Brain pericyte (primary cell): ENCODE data around the gene TMEM150C.

Experiments used
- DNase-seq: peaks from one replicate; pipeline ENCODE4 v3.0.0-alpha.2; 2012; ENCODE audit warnings: low read depth, low spot score

The TMEM150C gene

DNA sequence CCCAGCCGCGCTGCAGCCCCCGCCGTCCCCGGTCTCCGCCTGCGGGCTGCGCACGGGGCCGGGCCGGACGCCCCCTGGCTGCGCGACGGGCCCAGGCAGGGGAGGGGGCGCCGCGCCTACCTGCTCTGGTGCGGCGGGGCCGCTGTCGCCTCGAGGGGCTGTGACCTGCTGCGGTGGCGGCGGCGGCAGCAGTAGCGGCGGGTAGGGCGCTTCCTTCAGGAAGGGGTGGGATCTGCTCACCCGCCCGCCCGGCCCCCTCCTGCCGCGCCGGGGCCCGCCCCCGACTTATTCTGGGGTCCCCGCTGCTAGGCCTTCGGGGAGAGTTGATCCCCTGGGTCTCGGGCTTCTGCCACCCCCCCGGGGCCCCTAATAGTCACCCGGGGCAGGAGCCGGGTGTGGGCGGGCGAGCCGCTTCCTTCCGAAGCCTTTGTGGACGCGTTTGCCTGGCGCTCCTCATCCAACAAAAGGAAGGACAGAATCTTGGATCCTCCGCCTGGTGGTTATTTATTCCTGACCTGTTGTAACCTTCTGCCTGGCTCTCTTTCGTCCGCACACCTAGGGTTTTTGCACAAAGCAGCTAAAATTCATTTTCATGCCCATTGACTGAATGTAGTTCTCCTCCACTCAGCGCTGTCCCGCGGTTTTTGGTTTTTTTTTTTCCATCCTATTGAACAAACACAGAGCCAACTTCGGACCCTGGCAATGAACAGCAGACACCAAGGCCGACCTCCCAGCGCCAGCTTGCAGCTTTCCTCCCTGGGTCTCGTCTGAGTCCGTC, at the start of gene TMEM150C:
Gene TMEM150C, minus strand, starts transcription at position 203 of the 778 bp plus-strand sequence. CDS start 57,331 bp downstream, outside the sequence.
- DNase-seq, result no peak

DNA sequence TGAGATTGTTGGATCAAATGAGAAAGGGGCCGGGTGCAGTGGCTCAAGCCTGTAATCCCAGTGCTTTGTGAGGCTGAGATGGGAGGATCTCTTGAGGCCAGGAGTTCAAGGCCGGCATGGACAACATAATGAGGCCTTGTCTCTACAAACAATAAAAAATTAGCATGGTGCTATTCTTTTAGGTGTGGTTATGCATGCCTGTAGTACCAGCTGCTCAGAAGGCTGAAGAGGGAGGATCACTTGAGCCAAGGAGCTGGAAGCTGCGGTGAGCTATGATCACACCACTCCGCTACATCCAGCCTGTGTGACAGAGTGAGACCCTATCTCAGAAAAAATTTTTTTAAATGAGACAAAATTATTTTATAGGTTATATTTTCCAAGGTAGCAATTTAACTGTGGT, 49.7 kb upstream of the TMEM150C start:
- no peak for DNase-seq

DNA sequence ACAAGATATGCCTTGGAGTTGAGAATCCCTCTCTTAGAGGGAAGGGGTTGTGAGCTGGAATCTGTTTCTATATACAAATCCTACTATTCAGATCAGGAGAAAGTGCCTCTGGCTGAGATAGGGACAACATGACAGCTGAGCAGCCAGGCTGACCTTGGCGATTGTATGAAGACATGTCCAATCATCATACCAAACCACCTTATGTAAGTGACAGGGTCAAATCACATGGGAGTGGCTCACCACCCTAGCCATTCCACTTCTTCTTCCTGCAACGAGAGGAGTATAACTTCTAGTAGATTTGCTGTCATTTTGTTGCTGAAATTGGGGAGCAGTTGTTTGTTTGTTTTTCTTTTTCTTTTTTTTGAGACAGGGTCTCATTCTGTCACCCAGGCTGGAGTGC, 48.3 kb upstream of the TMEM150C start:
- DNase-seq, result no peak

DNA sequence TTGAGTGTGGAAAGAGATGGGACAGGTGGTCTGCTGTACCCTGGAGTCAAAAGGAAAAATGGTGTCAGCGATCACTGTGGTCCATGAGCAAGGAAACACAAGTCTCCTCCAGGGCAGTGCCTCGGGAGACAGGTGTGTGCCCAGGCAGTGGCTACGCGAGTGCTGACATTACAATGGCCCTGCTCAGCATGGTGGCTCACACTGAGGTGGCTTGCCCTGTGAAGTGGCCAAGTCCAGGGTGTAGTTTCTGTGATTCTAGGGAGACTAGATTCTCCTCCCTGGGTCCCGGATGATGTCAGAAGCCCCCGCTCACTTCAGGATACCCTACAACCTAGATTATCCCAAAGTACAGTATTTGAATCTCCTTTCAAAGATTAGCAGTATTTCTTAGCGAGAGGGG, 44.8 kb upstream of the TMEM150C start:
- DNase-seq, result no peak

DNA sequence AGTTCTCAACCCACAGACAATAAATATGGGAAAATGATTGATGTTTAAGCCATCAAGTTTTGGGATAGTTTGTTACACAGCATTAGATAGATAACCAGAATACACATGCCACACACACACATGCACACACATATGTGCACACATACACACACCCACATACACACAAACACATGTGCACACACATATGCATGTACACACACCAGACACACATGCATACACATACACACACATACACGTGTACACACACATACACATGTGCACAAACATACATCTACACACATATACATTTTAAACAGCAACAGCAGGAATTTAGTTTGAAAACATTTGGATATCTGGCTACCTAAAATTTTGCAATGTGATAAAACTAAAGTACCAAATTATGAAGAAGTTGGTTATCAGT, 42.7 kb upstream of the TMEM150C start:
- no peak for DNase-seq

DNA sequence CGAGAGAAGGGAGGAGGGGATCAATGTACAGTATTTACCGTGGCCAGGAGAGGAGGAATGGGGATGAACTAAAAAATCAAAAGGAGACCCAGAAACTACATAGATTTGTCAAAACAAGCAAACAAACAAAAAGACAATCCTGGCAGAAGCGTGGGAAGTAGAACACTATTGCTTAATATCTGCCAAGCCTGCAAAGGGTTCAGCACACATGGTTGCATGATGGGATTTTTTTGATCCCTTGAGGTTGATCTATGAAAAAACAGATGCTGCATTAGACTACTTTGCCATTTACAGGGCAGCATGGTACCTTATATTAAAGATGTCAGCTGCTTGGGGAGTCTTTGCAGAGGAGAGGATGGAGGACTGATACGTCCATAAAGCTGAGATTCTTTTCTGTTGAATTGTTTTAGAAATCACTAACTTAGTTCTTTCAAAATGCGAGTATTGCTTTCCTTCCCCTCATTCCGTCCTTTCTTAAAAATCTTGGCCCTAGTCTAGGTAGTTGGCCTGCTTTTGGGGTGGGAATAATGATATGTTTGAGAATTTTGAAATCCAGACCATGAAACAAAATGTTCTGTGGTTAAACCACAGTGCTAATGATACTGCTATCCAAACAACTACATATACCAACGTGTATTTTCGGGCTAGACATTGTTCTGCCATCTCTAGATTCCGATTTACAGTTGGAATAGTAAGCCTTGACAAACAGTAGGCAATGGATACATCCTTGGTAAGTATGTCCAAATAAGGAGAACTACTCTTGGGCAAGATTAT, 39.6 kb upstream of the TMEM150C start:
- DNase-seq, result no peak

DNA sequence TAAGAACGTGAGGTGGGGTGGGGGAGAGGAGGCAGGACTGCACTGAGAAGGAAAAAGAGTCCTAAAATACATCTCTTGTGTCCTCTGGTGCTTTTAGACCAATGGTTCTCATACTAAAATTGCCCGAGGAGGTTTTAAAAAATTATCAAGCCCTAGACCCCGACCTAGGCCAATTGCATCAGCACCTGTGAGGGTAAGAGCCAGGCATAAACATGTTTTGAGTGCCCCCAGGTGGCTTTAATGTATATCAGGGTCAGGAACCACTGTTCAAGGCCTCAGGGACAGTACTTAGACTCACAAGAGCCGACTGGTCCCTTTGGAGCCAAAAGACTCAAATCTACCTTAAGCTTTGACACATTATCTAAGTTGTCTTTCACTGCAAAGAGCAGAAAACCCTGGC, 37.5 kb upstream of the TMEM150C start:
- no peak for DNase-seq

DNA sequence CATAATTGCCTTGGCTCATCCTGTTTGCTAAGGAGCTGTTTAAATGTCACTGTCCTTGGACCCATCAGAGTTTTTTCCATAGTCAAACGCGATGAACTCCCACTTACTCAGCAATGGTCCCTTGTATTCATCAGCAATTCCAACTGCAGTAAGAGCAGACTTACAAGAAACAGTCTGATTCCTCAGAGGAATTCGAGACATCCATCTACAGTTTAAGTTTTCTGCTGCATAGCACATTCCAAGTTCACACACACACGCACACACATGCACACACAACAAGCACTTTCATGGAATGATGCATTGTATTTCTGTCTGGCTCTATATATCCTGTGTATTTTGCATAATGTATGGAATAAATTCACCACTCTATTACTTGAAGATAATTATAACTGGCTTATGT, 32.7 kb upstream of the TMEM150C start:
- no peak for DNase-seq

DNA sequence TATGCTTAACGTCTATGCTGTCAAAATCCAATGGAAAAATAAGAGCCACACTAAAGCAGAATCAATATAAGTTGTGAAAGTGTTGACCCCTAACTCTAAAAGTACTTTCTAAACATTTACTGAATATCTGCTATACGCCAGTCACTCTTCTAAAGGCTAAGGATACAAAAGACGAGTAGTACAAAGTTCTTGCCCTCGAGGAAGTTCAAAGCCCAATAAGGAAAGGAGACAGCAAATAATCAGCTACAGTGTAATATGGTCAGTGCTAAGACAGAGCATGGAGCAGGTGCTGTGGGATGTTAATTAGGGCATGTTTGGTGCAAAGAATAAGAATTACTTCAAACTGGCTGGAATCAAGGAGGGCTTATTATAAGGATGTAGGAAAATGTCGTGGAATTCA, 31.6 kb upstream of the TMEM150C start:
- no peak for DNase-seq

DNA sequence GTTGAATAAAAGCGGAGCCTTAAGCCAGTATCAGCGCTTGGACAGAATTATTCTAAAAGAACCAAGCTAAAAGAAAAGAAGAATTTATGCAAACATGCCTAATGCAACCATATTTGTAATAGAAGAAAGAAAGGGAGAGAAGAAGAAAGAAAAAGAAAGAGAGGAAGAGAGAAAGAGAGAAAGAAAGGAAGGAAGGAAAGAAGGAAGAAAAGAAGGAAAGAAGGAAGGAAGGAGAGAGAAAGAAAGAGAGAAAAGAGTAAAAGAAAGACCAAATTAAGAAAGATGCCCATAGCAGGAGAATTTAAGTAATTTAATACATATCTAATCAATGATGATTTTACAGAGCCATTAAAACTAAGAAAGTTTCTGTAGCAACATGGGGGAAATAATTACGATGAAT, 30.9 kb upstream of the TMEM150C start:
- DNase-seq, result no peak

DNA sequence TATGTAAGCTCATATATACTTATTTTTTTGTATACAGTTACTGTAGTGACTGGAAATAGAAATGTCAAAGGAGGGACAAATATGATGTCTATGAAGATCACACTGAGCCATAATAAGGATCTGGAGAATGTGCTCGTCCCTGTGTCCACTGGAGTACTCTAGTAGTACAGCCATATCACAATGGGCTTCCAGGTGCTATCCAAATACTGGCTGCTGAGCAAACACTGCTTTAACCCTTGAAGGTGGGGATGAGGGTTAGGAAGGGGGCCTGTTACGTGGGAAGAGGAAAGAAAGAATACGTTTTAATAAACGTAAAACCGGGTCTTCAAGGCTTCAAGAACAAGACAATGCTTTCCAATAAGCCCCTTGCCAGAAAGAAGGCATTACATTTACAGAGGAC, 29.8 kb upstream of the TMEM150C start:
- no peak for DNase-seq

DNA sequence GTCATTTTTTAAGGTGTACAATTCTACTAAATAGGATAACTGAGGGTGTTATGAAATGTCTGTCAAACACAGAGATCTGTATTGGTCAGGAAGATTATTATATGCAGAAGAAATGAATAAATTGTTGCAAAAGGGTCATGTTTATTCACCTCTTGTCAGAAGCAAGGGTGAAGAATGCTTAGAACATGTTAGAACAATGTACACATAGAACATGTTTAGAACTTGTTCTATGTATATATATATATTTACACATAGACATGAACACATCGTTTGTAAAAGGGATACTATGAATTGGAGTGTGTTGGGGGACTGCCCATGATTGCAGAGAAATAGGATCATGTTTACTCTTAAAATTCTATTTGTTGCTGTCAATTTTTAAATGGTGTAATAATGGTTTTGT, 28.0 kb upstream of the TMEM150C start:
- DNase-seq, result no peak

DNA sequence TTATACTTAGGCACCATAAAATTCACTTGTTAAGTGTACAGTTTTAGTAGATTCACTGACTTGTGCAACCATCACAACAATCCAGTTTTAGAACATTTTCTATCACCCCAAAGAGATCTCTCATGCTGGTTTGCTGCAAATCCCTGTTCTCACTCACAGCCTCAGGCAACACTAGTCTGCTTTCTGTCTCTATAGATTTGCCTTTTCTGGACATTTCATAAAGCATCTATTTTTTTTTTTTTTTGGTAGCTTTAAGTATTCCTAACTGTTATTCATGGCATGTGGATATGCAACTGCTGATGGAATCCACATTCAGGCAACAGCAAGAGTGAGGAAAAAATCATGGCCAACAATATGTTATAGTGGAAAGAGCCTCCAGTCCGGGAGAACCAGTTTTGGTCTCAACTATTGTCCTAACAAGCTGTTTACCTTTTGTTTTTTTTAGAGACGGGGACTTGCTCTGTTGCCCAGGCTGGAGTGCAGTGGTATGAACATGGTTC, 27.0 kb upstream of the TMEM150C start:
- no peak for DNase-seq

DNA sequence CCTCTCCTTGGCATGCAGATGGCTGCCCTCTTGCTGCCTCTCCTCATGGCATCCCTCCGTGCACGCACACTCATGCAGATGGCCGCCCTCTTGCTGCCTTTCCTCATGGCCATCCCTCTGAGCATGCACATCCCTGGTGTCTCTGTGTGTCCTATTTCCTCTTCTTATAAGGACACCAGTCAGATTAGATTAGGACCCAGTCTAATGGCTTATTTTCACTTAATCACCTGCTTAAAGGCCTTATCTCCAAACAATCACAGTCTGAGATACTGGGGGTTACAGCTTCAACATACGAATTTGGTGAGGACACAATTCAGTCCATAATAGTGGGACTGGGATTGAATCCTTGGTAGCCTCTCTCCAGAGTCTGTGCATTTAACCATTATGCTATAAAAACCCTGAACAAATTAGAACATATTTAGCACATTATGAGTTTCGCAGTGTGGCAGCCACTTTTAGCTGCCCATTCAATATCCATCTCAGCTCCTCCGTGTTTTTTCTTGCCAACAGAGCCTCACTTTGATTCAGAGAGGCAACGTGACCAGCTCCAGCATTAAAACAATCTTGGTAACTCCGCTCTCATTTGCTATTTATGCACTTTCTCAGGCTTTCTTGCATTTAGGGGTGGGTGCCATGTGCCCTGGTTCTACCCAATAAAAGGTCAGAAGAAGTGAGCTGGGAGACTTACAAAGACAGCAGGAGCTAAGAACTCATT, 26.2 kb upstream of the TMEM150C start:
- DNase-seq, result no peak

DNA sequence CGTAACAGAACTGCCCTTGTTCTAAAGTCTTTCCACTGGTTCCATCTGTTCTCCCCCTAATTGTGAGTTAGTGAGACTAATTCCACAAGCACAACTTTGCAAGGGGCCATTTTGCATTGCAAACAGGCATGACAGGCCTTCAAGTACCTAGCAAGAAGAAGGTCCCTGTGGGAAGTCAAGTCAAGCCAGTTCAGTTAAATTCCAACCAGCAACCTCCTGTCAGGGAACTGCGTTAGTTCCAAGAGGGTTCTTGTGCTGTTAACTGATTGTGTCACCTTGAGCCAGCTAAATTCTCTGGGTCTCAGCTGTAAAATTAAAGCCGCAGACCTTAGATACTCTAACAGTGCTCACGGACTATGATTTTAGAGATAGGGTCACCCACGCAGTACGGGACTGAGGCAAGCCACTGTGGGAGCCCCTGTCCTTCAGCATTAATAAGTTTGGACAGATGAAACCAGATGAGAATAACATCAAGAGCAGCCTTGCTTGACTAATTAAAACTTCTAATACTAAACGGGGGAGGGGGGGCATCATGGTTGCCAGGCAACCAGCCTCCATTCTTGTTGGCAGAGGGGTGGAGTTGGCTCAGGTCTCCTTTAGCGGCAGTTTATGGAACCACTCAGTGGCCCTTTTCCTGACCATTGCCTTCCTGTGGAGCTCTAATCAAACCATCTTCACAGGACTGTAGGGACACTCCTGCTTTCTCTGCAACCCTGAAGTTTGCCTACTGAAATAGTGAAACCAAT, 24.1 kb upstream of the TMEM150C start:
- DNase-seq, result no peak

DNA sequence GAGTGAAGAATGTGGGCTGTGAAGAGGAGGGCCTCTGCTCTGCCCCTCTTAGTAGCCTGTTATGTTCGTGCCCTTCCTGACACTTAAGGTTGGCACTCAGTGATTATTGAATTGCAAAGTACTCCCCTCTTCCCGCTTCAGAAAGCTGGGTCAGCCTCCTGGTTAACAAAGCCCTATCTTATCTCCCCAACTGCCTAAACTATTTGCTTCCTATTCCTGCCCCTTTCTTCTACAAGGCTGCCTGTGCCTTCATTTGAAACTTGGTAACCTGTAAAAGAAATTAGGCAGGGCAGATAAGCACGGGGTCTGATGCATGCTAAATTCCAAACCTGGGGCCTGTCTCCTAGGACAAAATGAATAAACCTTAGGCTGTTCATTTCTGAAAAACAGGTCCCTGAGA, 23.1 kb upstream of the TMEM150C start:
- DNase-seq, result no peak

DNA sequence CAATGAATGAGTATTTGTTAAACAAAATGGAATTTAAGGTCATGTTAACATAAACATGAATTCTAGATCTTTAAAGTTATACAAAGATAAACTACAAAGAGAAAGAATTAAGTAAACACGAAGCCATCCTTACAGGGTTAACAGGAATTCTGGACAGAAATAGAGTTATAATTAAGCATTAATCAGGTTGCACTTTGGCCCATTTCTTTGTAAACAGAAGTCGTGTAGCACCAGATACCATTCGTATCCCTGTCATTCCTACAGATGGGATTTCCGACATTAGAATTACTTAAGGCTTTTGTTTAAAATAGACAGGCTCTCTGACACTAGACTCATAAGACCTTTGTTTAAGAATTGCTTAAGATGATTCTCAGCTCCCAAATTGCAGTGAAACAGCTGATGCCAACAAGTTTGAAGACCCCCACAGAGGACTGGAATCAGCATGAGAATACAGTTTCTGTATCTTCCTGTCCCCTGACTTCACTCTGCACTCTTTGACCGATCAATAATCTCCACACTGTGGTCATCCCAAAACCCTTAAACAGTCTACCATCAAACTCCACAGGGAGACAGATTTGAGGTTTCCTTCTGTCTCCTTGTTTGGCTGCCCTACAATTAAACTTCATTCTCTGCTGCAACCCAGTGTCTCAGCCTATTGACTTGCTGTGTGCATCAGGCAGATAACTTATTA, 22.3 kb upstream of the TMEM150C start:
- DNase-seq, result no peak

DNA sequence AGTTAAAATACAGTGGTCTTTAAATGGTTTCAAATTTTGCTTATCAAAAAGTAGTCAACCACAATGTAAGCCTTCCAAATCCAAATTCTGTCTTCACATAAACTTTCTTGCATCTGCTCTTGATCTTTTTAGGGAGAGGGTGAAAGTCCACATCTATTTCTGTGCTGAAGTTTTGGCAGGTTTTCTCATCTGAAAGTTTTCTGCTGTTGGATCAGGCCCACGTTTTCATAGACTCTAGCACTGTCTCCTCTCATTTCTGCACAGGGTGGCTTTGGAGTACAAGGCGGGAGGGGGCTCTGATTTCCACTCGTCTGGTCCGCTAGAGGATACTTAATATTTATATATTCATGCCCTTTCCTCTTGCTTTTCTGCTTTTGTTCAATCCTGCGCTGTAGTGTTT, 18.1 kb upstream of the TMEM150C start:
- DNase-seq, result no peak

DNA sequence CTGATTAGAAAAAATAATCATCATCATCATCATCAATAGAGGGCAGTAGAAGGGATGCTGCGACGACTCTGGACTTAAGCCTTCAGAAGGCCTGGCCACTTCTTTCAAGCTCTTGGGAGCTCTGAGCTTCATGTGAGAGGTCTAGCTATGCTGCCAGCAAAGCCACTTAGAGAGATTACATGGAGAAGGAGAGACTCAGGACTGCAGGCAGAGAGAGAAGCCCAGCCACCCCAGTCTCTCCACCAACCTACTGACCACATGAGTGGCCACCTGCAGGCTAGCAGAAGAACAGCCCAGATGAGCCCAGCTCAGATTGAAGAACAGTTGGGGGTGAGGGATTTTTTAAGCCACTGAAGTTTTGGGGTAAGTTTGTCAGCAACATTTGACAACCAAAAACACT, 17.1 kb upstream of the TMEM150C start:
- DNase-seq, result no peak

DNA sequence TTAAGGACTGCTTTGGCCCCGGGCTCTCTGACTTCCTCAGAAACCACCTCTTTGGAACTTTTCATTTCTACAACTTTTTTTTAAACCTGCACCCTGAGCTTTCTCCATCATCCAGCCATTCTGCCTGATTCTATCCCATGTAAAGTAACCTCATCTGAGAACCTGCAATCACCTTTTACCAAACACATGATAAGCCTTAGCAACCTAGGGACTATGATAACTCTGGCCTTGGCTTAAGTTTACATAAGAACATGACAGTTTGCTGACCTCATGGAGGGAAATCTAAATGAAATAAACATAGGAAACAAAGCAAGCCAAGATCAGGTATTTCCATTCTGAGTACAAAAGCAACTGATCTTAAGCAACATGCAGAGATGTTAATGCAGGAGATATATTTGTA, 15.7 kb upstream of the TMEM150C start:
- DNase-seq, result no peak

DNA sequence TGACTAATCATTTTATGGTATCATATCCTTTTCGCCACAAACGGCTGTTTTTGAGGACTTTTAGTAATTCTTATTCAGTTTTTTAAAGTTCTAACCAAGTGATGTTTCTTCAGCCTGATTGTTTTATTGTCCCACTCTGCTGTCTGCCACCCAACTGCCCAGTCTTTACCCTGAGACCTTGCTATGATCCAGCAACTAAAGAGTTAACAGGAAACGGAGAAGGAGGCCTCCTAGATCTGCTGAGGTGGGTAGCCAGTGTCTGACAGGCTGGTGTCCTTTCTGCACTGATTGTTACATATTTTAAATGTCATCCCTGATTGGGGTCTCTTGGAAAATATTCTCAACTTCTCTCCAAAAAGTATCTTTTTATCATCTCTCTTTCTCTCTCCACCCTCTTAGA, 7.9 kb upstream of the TMEM150C start:
- DNase-seq, result no peak
